ENCODE measurements around the gene IGF2.

The IGF2 gene

DNA sequence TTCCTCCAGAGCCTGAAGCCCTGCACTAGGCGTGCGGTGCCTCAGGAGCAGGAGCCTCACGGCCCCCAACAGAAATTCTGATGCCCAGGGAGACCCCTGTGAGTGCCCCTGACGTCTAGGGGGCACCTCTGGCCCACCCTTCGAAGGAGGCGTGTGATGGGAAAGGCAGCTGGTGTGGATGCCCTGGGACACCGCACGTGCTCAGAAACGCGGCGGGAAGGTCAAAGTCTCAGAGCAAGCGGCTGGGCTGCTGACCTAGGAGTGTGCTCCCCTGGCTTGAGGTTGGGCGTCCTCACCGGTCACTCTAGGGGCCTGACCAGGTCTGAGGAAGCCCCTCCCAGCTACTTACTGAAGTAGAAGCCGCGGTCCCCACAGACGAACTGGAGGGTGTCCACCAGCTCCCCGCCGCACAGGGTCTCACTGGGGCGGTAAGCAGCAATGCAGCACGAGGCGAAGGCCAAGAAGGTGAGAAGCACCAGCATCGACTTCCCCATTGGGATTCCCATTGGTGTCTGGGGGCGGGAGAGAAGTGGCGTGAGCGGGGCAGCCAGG lies 4.1 kb downstream of the IGF2 start:
- in situ Hi-C loops (cut with MboI; ENCODE audit: low pct_unique_long_range_greater_than_20kb, low sequenced_read_pairs, unreplicated experiment), result no loop called here
- no peak for TF ChIP-seq CTCF (IDR thresholded peaks at IDR 0.05; ENCODE audit: extremely low read depth, insufficient read depth, missing control alignments)
- no peak for DNase-seq (ENCODE audit: low spot score)

DNA sequence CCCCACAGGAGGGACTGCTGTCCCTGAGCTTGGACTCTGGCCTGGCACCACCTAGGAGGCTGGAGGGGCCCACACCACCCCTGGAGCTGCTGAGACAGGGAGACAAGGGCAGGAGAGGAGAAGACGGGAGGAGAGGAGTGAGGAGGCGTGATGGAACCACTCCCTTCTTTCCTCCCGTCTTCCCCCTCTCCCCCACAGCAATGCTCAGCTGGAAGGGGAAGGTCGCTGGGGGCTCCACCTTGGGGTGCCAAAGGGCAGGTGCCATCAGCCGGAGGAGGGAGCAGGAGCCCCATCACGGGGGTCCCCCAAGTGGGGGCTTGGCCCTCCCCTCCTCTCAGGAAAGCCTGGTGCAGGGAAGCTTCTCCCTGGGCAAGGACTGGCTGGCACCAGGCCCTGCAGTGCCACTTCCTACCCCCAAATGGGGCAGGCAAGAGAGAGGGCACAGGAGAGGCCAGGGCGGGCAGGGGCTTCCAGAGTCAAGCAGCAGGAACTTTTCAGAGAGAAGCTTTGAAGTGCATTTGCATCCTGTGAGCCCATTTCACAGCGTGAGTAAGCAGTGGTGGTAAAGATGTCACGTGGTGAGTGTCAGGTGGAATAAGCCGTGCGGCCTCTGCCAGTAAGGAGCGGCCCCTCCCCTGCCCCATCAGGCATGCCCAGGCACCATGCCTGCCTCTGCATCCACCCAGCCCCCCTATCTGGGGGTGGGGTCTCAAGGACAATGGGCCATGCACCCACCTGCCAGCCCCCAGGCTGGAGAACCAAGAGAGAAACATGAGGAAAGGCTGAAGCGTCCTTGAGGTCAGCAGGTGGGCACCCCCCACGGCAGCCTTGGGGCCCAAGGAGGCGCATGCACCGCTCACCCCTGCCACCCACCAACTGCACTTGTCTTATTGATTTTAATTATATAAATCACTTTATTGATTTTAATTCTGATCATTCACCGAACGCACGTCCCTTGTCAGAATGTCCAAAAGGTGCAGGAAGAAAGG lies 4.9 kb downstream of the IGF2 start:
- no peak for DNase-seq (ENCODE audit: low spot score)
- in situ Hi-C loops (cut with MboI; ENCODE audit: low pct_unique_long_range_greater_than_20kb, low sequenced_read_pairs, unreplicated experiment), result no loop called here
- no peak for TF ChIP-seq CTCF (IDR thresholded peaks at IDR 0.05; ENCODE audit: extremely low read depth, insufficient read depth, missing control alignments)

DNA sequence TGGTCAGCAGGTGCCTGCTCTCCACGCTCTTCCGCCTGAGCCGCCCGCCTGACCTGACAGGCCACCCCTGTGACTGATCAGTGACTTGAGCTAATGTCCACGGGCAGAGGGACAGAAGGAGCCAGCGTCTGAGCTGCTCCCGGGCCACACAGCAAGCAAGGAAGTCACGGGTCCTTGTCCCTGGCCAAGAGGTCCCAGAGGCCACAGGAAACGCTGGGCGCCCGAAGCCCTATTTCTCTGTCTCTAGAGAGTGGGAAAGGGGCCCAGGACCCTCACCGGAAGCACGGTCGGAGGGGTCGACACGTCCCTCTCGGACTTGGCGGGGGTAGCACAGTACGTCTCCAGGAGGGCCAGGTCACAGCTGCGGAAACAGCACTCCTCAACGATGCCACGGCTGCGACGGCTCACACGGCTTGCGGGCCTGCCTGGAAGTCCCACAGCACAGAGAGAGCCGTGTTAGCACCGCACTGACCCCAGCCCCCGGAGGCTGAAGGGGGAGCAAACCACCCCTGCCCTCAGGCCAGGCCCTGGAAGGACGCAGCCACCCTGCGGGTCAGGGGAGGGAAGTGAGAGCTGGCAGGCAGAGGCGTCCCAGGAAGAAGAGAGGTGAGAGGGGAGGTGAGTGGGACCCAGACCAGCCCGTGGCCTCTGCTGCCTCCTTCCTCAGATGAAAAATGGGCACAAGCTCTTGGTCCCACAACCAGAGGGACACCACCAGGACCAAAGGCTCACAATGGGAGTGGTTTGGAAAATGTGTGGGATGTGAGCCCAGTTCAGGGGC lies 5.8 kb downstream of the IGF2 start:
- DNase-seq (ENCODE audit: low spot score), result no peak
- no peak for TF ChIP-seq CTCF (IDR thresholded peaks at IDR 0.05; ENCODE audit: extremely low read depth, insufficient read depth, missing control alignments)
- in situ Hi-C loops (cut with MboI; ENCODE audit: low pct_unique_long_range_greater_than_20kb, low sequenced_read_pairs, unreplicated experiment), result no loop called here

- TF ChIP-seq CTCF (IDR thresholded peaks at IDR 0.05; ENCODE audit: extremely low read depth, insufficient read depth, missing control alignments), result no peak
- no peak for DNase-seq (ENCODE audit: low spot score)
- in situ Hi-C loops (cut with MboI; ENCODE audit: low pct_unique_long_range_greater_than_20kb, low sequenced_read_pairs, unreplicated experiment), result no loop called here
These were observed 6.3 kb downstream of the IGF2 start for GRCh38 chr11:2132874-2133240.

- TF ChIP-seq CTCF (IDR thresholded peaks at IDR 0.05; ENCODE audit: extremely low read depth, insufficient read depth, missing control alignments), result no peak
- in situ Hi-C loops (cut with MboI; ENCODE audit: low pct_unique_long_range_greater_than_20kb, low sequenced_read_pairs, unreplicated experiment), result no loop called here
- DNase-seq (ENCODE audit: low spot score), result no peak
These were observed 6.9 kb downstream of the IGF2 start for GRCh38 chr11:2132246-2132645.

GRCh38 chr11:2131371-2132236 lies 7.6 kb downstream of the IGF2 start:
- no peak for DNase-seq (ENCODE audit: low spot score)
- TF ChIP-seq CTCF (IDR thresholded peaks at IDR 0.05; ENCODE audit: extremely low read depth, insufficient read depth, missing control alignments), result no peak
- in situ Hi-C loops (cut with MboI; ENCODE audit: low pct_unique_long_range_greater_than_20kb, low sequenced_read_pairs, unreplicated experiment), result no loop called here

Measured in GM13977 (cell line).